CD4-positive, alpha-beta T cell (primary cell): ENCODE data around the gene BRF1. TPM values are rescaled to one million over a fixed set of nuclear protein-coding genes. Genes with fewer than 3 reads are reported as not detected.

Experiments
- ATAC-seq: fragments of 200-7000 bp; cut with Tn5 transposase; one replicate; pipeline ENCODE4 v1.10.0; 2022; ENCODE audit warnings: mild to moderate bottlenecking; ENCODE audit not compliant: poor library complexity
- CTCF ChIA-PET: fragments of 350-600 bp; sonication (Branson Sonifier 250); formaldehyde crosslinking; loops from one replicate; lab custom pipeline; 2021; ENCODE audit warnings: antibody characterized with exemption, inconsistent platforms; lab: Charles Lee
- POLR2A ChIA-PET: fragments of 350-600 bp; sonication (Branson Sonifier 250); formaldehyde crosslinking; loops from one replicate; lab custom pipeline; 2021; ENCODE audit warnings: antibody characterized with exemption, inconsistent platforms; lab: Charles Lee
- DNase-seq, 14 experiments: peaks; one replicate each; pipeline ENCODE4 v3.0.0-alpha.2; 2013 to 2020; ENCODE audit warnings: mixed read lengths in 2 of 14
- H3K27ac ChIP-seq, 2 donors: one replicate each; pipeline versions ENCODE4 v1.5.1 to v1.7.0; 2013; ENCODE audit warnings: low read length in 2 of 2, low read depth in 1 of 2, mild to moderate bottlenecking in 1 of 2
- H3K27me3 ChIP-seq, 2 experiments: 1 replicate in 1 of 2; 2 replicates in 1 of 2; pipeline versions ENCODE4 v1.6.1 to v1.7.0; 2013; ENCODE audit warnings: low read length in 2 of 2, control low read depth in 1 of 2, mild to moderate bottlenecking in 1 of 2, moderate library complexity in 1 of 2; ENCODE audit not compliant: insufficient read depth in 2 of 2, control insufficient read depth in 1 of 2
- H3K36me3 ChIP-seq: one replicate; pipeline ENCODE4 v1.6.1; 2013; ENCODE audit warnings: low read length, control low read depth; ENCODE audit not compliant: insufficient read depth
- H3K4me1 ChIP-seq: one replicate; pipeline ENCODE4 v1.6.1; 2013; ENCODE audit warnings: low read length, control low read depth; ENCODE audit not compliant: insufficient read depth
- H3K4me3 ChIP-seq: one replicate; pipeline ENCODE4 v1.5.1; 2013; ENCODE audit warnings: mild to moderate bottlenecking, low read length, moderate library complexity
- H3K9me3 ChIP-seq, 2 experiments: 1 replicate in 1 of 2; 2 replicates in 1 of 2; pipeline versions ENCODE4 v1.6.1 to v1.7.0; 2013; ENCODE audit warnings: low read length in 2 of 2, mild to moderate bottlenecking in 2 of 2, control low read depth in 1 of 2, moderate library complexity in 1 of 2; ENCODE audit not compliant: control insufficient read depth in 1 of 2, insufficient read depth in 1 of 2
- H3K27ac Mint-ChIP-seq: one replicate; pipeline ENCODE4 v1.8.0; 2020; ENCODE audit warnings: mixed read lengths
- H3K27me3 Mint-ChIP-seq: one replicate; pipeline ENCODE4 v1.8.0; 2021; ENCODE audit warnings: mixed read lengths
- H3K36me3 Mint-ChIP-seq: one replicate; pipeline ENCODE4 v1.8.0; 2021; ENCODE audit warnings: low read depth, mixed read lengths
- H3K4me1 Mint-ChIP-seq: one replicate; pipeline ENCODE4 v1.8.0; 2021; ENCODE audit warnings: low read depth, mixed read lengths
- H3K4me3 Mint-ChIP-seq: one replicate; pipeline ENCODE4 v1.8.0; 2020; ENCODE audit warnings: mild to moderate bottlenecking, mixed read lengths
- H3K9me3 Mint-ChIP-seq: one replicate; pipeline ENCODE4 v1.8.0; 2020; ENCODE audit warnings: mixed read lengths
- intact Hi-C, 2 experiments: fragments of 100-400 bp; cut with DNase I in 1 of 2; cut with micrococcal nuclease in 1 of 2; formaldehyde crosslinking; loops; one replicate each; pipeline versions ENCODE4 v1.15.1 to v1.9.0; 2023 to 2025; cut with DNase I, micrococcal nuclease
- total RNA-seq, 174 experiments: library from RNA in 2 of 174; stranded (reverse) in 2 of 174; gene quantifications; one replicate each; pipeline ENCODE4 v1.2.3 and lab custom pipeline; 2021 to 2026
- TF ChIP-seq, protein P1 (sequence below): fragments of 200-600 bp; IDR thresholded peaks from one replicate; pipeline ENCODE4 v1.8.0; 2022; ENCODE audit warnings: antibody characterized with exemption, mild to moderate bottlenecking

The BRF1 gene
- total RNA-seq, 2 experiments from 2014 or later = 77.4 to 77.7 TPM

DNA sequence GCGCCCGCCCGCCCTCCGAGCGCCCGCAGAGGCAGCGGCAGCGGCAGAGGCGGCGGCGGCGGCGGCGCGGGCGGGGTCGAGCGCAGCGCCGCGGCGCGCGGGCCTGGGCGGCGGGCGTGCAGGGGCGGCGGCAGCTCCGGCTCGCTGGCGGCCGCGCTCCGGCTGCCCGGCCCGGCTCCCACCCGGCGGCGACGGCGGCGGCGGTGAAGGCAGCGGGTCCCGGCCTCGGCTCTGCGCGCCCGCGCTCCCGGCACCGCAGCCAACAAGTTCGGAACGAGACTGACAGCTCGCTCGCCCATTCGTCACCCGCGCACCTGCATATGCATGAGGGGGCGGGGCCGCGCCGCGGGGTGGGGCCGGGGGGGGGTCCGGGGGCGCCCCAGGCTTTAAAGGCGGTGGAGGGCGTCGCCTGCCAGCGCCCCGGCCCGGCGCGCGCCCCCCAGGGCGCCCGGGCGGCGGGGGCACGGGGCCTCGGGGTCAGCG lies 132.3 kb downstream of the BRF1 start, which contains the start of gene JAG2:
JAG2 (minus strand) TSS at position 281 of the 483 bp plus-strand sequence. CDS start 356 bp downstream, outside the sequence.
- Mint-ChIP-seq H3K9me3 (no peaks in the 10 kb centered on the region), H3K36me3 (no peaks in the 10 kb centered on the region), H3K27ac (no peak within 1 kb of the TSS), H3K27me3 (peaks cover 22% of the 10 kb centered on the region), H3K4me3 (peak within 1 kb of the TSS; percentile 80), H3K4me1 (peaks cover 7% of the 10 kb centered on the region)
- Histone ChIP-seq H3K9me3 (peaks cover 0 to 19% of the 10 kb centered on the region in 2 experiments), H3K36me3 (no peaks in the 10 kb centered on the region), H3K27ac (no peak within 1 kb of the TSS), H3K27me3 (peaks cover 26 to 28% of the 10 kb centered on the region in 2 experiments), H3K4me3 (no peak within 1 kb of the TSS), H3K4me1 (peaks cover 33% of the 10 kb centered on the region)
- ATAC-seq (peak; percentile 67), DNase-seq (peak in 12 of 14 experiments; percentile 33 to 80 (median 50))
- TF ChIP-seq, protein P1, sequence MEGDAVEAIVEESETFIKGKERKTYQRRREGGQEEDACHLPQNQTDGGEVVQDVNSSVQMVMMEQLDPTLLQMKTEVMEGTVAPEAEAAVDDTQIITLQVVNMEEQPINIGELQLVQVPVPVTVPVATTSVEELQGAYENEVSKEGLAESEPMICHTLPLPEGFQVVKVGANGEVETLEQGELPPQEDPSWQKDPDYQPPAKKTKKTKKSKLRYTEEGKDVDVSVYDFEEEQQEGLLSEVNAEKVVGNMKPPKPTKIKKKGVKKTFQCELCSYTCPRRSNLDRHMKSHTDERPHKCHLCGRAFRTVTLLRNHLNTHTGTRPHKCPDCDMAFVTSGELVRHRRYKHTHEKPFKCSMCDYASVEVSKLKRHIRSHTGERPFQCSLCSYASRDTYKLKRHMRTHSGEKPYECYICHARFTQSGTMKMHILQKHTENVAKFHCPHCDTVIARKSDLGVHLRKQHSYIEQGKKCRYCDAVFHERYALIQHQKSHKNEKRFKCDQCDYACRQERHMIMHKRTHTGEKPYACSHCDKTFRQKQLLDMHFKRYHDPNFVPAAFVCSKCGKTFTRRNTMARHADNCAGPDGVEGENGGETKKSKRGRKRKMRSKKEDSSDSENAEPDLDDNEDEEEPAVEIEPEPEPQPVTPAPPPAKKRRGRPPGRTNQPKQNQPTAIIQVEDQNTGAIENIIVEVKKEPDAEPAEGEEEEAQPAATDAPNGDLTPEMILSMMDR = no peak
- POLR2A ChIA-PET = no interaction called here
- CTCF ChIA-PET = interaction anchor here (0.7 to 1.5 kb wide), 2 partner anchors 12 kb away, joined by 3 to 4 read pairs; no protein-coding TSS in a partner anchor
- intact Hi-C loops = loop anchor here in 1 of 2 experiments (5.0 kb wide), 1 partner anchor 76 kb away; no protein-coding TSS in a partner anchor

DNA sequence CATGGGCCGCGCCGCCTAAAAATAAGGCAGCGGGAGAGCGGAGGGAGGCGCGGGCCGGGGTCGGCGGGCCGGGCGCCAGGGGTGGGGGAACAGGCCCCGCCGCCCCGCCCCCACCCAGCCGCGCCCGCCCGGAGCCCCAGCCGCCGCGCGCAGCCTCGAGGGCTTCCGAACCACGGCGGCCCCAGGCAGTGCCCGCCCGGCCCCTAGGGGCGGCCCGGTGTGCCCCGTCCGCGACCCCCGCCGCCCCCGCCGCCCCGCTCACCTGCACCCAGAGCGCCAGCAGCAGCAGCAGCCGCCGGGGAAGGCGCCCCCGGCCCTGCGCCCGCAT lies 132.7 kb downstream of the BRF1 start:
- no peaks in the 10 kb centered on the region for H3K36me3 ChIP-seq
- Mint-ChIP-seq H3K4me3 (peak overlapping the region; percentile 65), H3K27ac (no peak overlapping the region), H3K9me3 (no peaks in the 10 kb centered on the region), H3K4me1 (peaks cover 7% of the 10 kb centered on the region), H3K36me3 (no peaks in the 10 kb centered on the region), H3K27me3 (peaks cover 22% of the 10 kb centered on the region)
- DNase-seq = no peak
- no peak overlapping the region for H3K27ac ChIP-seq
- peaks cover 26 to 28% of the 10 kb centered on the region in 2 experiments for H3K27me3 ChIP-seq
- H3K9me3 ChIP-seq = peaks cover 0 to 19% of the 10 kb centered on the region in 2 experiments
- H3K4me1 ChIP-seq = peaks cover 33% of the 10 kb centered on the region
- H3K4me3 ChIP-seq = no peak overlapping the region
- intact Hi-C loops = loop anchor here in 1 of 2 experiments (5.0 kb wide), 1 partner anchor 76 kb away; no protein-coding TSS in a partner anchor
- ATAC-seq = peak; percentile 4
- POLR2A ChIA-PET = no interaction called here
- CTCF ChIA-PET = interaction anchor here (0.7 kb wide), 1 partner anchor 12 kb away, joined by 3 read pairs; no protein-coding TSS in a partner anchor
- TF ChIP-seq, protein P1 = no peak

DNA sequence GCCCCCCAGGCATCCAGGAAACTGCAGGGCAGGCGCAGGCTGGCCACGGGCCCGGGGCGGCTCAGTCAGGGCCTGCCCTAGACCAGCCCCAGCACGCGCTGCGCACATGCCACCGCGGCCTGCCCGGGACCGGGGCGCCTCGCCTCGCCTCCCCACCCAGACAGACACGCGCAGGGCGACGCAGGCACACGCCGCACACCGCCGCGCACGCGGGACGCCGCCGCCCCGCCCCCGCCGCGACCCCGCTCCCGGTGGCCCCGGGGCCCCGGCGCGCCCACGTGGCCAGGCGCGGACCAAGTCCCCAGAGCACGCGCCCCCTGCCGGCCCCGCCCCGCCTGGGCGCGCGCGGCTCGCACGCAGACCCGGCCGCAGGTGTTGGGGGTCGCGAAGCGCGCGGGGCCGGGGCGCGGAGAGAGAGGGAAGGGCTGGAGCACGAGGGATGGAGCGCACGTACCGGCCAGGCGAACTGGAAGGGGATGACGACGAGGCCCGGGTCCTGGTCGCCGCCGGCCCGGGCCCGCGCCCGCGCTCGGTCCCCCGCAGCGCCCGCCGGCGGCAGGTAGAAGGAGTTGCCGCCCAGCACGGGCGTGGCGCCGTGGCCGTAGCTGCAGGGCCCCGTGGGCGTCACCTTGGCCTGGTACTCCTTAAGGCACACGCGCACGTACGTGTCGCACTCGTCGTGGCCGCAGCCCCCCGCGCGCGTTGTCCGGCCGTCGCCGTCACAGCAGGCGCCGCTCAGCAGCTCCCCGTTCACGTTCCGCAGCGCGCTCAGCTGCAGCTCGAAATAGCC lies 133.3 kb downstream of the BRF1 start:
- Histone ChIP-seq H3K36me3 (no peaks in the 10 kb centered on the region), H3K4me1 (peaks cover 33% of the 10 kb centered on the region), H3K27ac (no peak overlapping the region), H3K9me3 (peaks cover 0 to 21% of the 10 kb centered on the region in 2 experiments), H3K27me3 (peaks cover 26 to 28% of the 10 kb centered on the region in 2 experiments), H3K4me3 (no peak overlapping the region)
- POLR2A ChIA-PET = no interaction called here
- Mint-ChIP-seq H3K36me3 (no peaks in the 10 kb centered on the region), H3K27ac (no peak overlapping the region), H3K9me3 (no peaks in the 10 kb centered on the region), H3K4me3 (peak overlapping the region; percentile 65), H3K27me3 (peaks cover 22% of the 10 kb centered on the region), H3K4me1 (peaks cover 7% of the 10 kb centered on the region)
- ATAC-seq (no peak), DNase-seq (peak in 2 of 14 experiments; percentile 41 to 45)
- CTCF ChIA-PET = interaction anchor here (0.7 kb wide), 1 partner anchor 13 kb away, joined by 3 read pairs; no protein-coding TSS in a partner anchor
- TF ChIP-seq, protein P1 = no peak
- intact Hi-C loops = loop anchor here in 1 of 2 experiments (5.0 kb wide), 1 partner anchor 75 kb away; no protein-coding TSS in a partner anchor
